Activated CD4-positive, alpha-beta T cell treated with anti-CD3 and anti-CD28 coated beads, Interleukin-2, amount 50 U/mL, for 4 hours (primary cell): ENCODE results near the gene ECM2.

Experiments used
- DNase-seq, 2 experiments: peaks; one replicate each; pipeline ENCODE4 v3.0.0-alpha.2; 2020

ECM2 gene

DNA sequence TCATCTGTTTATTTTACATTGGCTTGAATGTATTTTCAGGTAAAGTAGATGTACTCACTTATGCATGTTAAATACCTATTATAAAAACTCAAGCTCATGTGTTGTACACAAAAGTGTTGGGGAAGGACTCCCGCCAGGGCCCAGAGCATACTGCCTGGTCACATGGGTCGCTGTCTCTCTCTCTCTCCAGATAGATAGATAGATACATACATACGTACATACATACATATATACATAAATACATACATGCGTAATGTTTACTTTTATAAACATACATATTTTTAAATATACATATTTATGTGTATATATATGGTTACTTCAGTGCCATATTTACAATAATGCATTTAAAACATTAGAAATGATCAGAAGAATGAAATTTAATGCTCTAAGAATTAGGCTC is 78.2 kb downstream of the ECM2 start:
- DNase-seq, result no peak

DNA sequence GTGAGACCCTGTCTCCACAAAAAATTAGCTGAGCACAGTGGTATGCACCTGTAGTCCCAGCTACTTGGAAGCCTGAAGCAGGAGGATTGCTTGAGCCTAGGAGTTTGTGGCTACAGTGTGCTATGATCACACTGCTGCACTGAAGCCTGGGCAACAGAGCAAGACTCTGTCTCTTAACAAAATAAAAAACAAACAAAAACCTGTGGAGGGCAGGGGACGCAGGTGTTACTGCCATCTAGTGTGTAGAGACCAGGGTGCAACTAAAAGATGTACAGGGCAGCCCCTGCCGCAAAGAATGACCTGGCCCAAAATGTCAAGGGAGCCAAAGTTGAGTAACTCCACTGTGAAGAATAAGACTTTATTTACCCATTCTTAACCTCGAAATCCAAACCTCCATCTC is 80.6 kb downstream of the ECM2 start:
- no peak for DNase-seq

DNA sequence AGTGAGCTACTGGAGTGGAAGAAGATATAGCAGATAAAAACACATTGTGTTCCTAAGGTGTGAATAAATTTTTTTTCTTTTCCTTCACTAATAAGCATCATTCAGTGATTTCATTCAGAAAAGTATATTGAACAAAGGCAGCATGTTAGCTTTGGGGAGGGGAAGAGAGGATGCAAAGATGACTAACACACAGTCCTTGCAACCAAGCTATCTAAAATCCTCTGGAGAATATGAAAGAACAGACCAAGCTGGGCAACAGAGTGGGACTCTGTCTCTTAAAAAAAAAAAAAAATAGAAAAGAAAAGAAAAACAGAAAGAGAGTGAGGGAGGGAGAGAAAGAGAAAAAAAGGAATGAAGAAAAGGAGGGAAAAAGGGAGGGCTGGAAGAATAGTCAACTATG is 89.3 kb downstream of the ECM2 start:
- no peak for DNase-seq
